UCSD-AML1 (cell line): Measurements from ENCODE around the gene MAPK8IP3.
"Not testable (repeated sequence)": the region's sequence is repeated elsewhere in the genome, so short reads cannot be mapped to it uniquely, and the experiment has no call there.

Source experiments
- DNase-seq: peaks from one replicate; lab custom pipeline; 2025; ENCODE audit not compliant: unreplicated experiment; lab: John Stamatoyannopoulos, UW

MAPK8IP3 gene

GRCh38 chr16:1676661-1677060, 29.3 kb upstream of the MAPK8IP3 start:
- no peak for DNase-seq

DNA sequence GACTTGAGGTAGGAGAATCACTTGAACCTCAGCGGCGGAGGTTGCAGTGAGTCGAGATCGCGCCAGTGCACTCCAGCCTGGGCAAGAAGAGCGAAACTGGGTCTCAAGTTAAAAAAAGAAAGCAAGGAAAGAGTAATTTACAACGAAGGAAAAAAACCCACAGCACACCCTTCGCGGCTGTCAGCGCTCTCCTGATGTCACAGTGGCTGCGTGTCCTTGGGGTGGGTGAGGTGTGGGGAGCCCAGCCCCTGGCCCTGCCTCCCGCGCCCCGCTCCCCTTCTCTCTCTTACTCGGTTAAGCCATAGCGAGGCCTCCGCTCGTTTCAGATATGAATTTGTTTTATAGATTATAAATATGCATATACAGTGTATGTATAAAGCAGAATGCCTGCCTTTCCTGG, 28.7 kb upstream of the MAPK8IP3 start:
- DNase-seq = no peak

DNA sequence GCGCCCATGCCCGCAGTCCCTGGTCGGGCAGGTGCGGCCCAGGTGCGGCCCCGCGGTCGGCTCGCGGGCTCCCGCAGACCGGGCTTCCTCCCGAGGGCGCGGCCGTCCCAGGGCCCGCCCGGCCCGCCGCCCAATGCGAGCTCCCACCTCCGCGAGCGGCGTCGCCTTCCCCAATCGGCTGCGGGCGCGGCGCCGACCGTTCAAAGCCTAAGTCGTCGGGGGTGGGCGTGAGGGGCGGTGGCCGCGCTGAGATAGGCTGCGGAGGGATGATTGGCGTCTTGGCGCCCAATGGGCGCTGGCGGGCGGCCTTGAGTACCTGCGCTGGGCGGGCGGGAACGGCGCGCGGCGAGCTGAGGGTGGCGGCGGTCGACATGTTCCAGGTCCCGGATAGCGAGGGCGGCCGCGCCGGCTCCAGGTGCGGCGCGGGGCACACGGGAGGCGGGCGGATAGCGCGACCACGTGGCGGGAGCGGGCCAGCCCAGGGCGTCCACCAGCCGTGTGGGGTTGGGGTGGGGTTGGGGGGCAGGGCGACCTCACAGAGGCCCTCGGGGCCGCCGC, 28.0 kb upstream of the MAPK8IP3 start, which contains the start of gene JPT2:
Gene JPT2, plus strand, starts transcription at position 338 of the 558 bp plus-strand sequence. Its CDS starts 34 bp downstream, at position 372.
- DNase-seq = peak; percentile 97

- DNase-seq = peak; percentile 55
Observed at GRCh38 chr16:1678500-1679098, 27.4 kb upstream of the MAPK8IP3 start.

- DNase-seq = no peak
Observed at GRCh38 chr16:1680361-1680760, 25.6 kb upstream of the MAPK8IP3 start.

DNA sequence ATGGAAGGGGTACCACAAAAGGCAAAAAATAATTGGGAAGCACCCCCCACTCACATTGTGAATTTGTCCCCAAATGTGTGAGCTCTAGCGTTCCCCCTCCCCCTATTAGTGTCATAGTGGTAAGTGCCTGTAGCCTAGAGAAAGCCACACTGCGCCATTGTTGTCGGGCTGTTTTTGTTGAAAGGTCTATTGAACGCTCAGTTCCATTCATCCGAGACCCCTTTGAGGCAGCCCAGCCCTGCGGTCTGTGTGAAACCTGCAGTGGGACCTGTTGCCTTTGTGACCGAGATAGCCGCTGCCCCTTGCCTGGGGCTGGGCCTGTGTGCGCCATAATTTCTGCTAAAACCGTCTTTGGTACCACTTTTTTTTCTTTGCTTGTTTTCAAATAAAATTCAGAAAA, 25.0 kb upstream of the MAPK8IP3 start:
- DNase-seq = no peak

GRCh38 chr16:1687427-1688316, 18.3 kb upstream of the MAPK8IP3 start:
- DNase-seq = no peak

- no peak for DNase-seq
Observed at GRCh38 chr16:1688807-1689560, 17.0 kb upstream of the MAPK8IP3 start.

- no peak for DNase-seq
Observed at GRCh38 chr16:1689853-1690252, 16.1 kb upstream of the MAPK8IP3 start.

GRCh38 chr16:1690810-1691209, 15.2 kb upstream of the MAPK8IP3 start:
- DNase-seq = no peak

DNA sequence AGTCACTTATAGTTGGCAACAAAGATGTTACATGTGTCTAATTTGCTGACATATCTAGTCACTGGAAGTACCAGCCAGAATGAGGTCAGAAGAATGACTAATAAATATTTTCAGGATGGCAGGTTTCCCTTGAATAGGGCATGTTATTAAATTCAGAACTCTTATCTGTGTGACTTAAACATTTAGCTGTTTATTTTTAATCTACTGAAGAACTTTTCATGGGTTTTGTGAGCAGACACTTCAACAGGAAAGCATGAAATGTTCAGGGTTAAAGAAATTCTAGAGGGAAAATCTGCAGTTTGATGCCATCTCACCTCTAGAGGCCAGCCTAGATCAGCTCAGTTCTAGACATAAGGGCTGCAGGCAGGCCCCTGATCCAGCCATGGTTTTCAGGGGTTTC, 14.7 kb upstream of the MAPK8IP3 start:
- no peak for DNase-seq

GRCh38 chr16:1691956-1692355, 14.0 kb upstream of the MAPK8IP3 start:
- no peak for DNase-seq

- no peak for DNase-seq
Observed at GRCh38 chr16:1696863-1697262, 9.1 kb upstream of the MAPK8IP3 start.

DNA sequence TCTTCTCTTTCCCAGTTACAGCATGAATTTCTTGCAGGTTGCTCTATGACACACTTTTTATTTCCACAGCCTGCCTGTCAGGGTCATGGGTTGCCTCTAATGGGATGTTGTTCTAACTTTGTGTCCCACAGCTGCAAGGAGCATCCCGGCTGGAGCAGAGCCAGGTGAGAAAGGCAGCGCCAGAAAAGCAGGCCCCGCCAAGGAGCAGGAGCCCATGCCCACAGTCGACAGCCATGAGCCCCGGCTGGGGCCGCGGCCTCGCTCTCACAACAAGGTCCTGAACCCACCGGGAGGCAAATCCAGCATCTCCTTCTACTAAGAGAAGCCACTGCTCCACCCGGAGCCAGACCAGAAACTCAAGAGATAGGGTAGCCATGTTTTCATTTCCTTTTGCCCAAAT, 7.3 kb upstream of the MAPK8IP3 start:
- DNase-seq = no peak

DNA sequence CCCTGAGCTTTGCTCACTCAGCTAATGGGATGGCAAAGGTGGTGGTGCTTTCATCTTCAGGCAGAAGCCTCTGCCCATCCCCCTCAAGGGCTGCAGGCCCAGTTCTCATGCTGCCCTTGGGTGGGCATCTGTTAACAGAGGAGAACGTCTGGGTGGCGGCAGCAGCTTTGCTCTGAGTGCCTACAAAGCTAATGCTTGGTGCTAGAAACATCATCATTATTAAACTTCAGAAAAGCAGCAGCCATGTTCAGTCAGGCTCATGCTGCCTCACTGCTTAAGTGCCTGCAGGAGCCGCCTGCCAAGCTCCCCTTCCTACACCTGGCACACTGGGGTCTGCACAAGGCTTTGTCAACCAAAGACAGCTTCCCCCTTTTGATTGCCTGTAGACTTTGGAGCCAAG, 5.7 kb upstream of the MAPK8IP3 start:
- no peak for DNase-seq

DNA sequence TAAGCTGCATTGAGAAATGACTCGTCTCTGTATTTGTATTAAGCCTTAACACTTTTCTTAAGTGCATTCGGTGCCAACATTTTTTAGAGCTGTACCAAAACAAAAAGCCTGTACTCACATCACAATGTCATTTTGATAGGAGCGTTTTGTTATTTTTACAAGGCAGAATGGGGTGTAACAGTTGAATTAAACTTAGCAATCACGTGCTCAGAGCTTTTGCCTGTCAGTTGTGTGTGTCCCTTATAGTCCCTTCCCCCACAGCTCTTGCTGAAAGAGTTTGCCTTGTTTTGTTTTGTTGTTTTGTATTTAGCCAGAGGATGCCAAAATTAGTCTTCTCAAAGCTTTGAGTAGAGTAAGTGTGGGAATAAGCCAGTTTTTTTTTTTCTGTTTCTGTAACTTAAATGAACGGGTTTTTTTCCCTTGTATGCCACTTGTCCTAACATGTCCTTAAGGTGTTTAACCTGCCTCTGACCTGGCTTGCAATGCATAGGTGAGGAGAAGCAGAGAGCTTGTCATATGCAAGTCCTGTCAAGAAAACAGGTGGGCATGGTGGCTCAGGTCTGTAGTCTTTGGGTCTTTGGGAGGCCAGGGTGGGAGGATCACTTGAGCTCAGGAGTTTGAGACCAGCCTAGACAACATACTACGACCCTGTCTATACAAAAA, 4.6 kb upstream of the MAPK8IP3 start:
- no peak for DNase-seq

GRCh38 chr16:1705324-1705687, 689 bp upstream of the MAPK8IP3 start:
- DNase-seq = not testable (repeated sequence)

DNA sequence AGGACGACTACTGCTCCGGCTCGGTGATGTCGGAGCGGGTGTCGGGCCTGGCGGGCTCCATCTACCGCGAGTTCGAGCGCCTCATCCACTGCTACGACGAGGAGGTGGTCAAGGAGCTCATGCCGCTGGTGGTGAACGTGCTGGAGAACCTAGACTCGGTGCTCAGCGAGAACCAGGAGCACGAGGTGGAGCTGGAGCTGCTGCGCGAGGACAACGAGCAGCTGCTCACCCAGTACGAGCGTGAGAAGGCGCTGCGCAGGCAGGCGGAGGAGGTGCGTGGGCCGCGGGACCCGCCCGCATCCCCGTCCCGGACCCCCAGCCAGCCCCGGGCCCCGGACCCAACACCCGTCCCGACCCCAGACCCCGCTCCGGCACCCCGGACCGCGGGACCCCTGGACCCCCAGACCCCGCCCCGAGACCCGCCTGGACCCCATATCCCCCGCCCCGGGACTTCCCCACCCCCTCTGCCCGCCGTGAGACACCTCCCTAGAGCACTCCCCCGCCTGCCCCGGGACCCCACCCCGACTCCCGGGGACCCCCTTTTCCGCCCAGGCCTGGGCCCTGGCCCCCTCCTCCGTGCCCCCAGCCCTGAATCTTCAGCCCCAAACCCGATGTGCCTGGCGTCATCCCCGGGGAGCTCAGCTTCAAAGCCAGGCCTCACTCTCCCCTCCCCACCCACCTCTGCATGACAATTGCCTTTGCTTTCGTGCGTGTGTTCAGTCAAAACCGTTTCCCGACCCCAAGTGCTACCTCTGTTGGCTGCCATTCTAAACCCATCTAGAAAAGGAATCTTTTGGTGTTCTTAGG, 594 bp downstream of the MAPK8IP3 start:
- DNase-seq = no peak

- peak; percentile 44 for DNase-seq
Observed at GRCh38 chr16:1707193-1707790, 1.3 kb downstream of the MAPK8IP3 start.
